GM13977 (cell line): Measurements from ENCODE around the gene QSOX1.

Experiments used
- DNase-seq: peaks from one replicate; pipeline ENCODE4 v3.0.0; 2012; ENCODE audit warnings: low spot score
- in situ Hi-C: fragments of 300-500 bp; cut with MboI; formaldehyde crosslinking; loops from one replicate; pipeline ENCODE4 v1.12.0; 2022; ENCODE audit warnings: low sequenced_read_pairs, low pct_unique_long_range_greater_than_20kb, mixed read lengths, inconsistent platforms; ENCODE audit not compliant: unreplicated experiment
- TF ChIP-seq, protein P1 (sequence below): IDR thresholded peaks from 2 replicates; pipeline ENCODE4 v1.5.1; 2012; ENCODE audit warnings: mild to moderate bottlenecking, control low read depth; ENCODE audit not compliant: insufficient read depth; ENCODE audit errors: extremely low read depth, missing control alignments

The QSOX1 gene

DNA sequence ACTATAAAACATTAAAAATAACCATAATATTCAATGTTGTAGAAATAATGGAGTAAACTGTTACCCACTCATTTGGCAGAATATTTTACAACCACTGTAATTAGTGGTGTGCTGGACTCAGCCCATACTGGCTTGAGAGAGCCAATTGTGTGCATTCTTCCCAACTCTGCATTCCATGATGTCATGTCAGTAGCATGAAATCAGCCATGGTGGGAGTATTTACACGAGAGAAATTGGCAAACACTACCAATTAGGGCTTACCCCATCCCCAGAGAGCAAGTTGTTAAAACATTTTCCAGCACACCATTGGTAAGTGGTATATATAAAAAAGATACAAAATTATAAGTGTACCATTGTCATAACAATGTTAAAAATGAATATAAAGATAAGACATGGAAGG lies 19.1 kb upstream of the QSOX1 start:
- TF ChIP-seq, protein P1, sequence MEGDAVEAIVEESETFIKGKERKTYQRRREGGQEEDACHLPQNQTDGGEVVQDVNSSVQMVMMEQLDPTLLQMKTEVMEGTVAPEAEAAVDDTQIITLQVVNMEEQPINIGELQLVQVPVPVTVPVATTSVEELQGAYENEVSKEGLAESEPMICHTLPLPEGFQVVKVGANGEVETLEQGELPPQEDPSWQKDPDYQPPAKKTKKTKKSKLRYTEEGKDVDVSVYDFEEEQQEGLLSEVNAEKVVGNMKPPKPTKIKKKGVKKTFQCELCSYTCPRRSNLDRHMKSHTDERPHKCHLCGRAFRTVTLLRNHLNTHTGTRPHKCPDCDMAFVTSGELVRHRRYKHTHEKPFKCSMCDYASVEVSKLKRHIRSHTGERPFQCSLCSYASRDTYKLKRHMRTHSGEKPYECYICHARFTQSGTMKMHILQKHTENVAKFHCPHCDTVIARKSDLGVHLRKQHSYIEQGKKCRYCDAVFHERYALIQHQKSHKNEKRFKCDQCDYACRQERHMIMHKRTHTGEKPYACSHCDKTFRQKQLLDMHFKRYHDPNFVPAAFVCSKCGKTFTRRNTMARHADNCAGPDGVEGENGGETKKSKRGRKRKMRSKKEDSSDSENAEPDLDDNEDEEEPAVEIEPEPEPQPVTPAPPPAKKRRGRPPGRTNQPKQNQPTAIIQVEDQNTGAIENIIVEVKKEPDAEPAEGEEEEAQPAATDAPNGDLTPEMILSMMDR: no peak
- in situ Hi-C loops: no loop called here
- DNase-seq: no peak

DNA sequence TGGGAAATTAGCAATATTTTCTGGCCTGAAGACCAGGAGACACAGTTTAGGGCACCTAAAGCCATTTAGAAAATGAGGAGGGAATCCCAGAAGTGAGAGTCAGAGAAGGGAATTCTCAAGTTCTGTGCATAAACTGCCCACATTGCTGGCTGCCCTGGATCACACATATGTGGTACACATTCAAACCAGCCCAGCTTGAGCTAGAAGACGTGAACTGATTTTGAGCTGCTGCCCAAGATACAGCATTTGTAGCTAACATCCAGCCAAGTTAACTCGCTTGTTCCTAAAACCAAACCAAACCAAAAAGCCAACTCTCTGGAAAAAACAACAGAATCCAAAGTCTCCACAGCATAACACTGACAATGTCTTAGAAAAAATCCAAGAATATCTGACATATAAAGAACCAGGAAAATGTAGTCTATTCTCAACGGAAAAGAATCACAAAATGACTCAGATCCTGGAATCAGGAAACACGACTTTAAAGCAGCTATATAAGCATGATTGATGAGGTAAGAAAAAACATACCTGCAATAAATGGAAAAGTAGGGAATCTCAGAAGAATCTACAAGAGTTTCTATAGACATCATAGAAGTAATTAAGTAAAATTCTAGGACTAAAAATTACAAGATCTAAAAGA lies 18.2 kb upstream of the QSOX1 start:
- TF ChIP-seq, protein P1: no peak

DNA sequence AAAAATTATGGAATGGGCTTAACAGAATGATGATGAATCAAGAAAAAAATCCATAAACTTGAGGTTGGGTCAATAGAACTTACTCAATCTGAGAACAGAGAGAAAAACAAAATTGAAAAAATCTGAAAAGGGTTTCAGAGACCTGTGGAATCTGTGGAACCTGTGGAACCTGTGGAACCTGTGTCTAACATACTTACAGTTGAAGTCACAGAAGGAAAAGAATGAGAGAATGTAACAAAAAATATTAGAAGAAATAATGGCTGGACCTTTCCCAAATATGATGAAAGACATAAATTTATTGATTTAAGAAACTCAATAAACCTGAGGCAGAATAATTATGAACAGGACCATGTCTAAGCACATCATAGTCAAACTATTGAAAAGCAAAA lies 17.7 kb upstream of the QSOX1 start:
- TF ChIP-seq, protein P1: no peak
- in situ Hi-C loops: no loop called here
- DNase-seq: no peak

More for the DNA sequence above, 18.2 kb upstream of the QSOX1 start:
- in situ Hi-C loops: no loop called here
- DNase-seq: no peak

DNA sequence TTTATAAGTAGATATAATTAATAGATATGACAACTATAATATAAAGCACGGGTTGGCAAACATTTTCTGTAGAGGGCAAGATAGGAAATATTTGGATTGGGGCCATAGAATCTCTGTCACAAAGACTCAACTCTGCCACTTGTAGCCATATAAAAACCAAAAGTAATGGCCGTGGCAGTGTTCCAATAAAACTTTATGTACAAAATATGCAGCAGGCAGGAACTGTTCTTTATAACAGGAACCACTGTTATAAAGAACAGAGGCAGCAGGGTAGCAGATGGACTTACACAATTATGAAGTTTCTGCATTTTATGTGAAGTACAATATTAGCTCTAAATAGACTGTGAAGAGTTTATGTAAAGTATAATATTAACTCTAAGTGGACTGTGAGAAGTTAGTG lies 16.9 kb upstream of the QSOX1 start:
- no peak for DNase-seq
- TF ChIP-seq, protein P1: no peak
- in situ Hi-C loops: no loop called here

DNA sequence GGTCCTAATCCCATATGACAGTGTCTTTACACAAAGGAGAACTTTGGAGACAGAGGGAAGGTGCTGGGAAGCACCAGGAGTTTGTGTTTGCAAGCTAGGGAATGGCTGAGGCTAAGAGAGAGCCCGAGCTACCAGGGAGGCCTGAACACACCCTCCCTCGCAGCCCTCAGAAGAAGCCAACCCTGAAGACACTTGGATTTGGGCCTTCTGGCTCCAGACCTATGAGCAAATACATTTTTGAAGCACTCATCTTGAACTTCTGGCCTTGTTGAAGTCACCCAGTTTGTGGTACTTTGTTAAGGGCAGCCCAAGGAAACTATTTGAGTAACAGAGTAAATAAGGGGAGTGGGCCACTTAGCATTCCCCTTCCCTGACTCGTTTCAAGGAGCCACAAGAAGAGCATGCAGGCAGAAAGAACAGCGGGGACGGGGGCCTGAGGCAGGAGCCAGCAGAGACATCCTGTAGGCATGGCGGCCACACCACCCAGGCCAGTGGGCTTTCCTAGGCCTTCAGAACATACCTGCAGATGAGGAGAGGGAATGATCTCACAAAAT lies 13.2 kb upstream of the QSOX1 start:
- TF ChIP-seq, protein P1: no peak
- in situ Hi-C loops: no loop called here
- no peak for DNase-seq

DNA sequence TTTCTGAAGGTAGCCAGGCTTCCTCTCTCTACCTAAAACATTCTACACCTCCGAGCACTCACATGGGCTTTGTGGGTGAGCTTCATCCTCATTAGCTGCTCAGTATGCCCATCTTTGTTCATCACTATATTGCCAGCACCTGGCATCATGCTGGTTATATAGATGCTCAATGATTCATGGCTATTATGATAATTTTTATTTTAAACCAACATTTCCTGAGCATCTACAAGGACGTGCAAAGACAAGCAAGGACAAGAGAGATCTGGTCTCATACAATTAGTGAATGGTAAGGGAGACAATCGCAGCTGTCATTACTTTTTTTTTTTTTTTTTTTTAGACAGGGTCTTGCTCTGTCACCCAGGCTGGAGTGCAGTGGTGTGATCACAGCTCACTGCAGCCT lies 11.3 kb upstream of the QSOX1 start:
- TF ChIP-seq, protein P1: no peak
- no peak for DNase-seq
- in situ Hi-C loops: no loop called here
